Posterior cingulate gyrus (tissue), 11 donors: ENCODE data around the gene CPSF7.
"Not testable (repeated sequence)": the region's sequence is repeated elsewhere in the genome, so short reads cannot be mapped to it uniquely, and the experiment has no call there.

Experiments used
- DNase-seq, 10 donors: peaks; one replicate each; pipeline versions ENCODE4 v3.0.0 to v3.0.0-alpha.2; 2020 to 2021; ENCODE audit warnings: mixed read lengths in 3 of 10
- intact Hi-C: fragments of 100-400 bp; cut with DNase I; formaldehyde crosslinking; loops from one replicate; pipeline ENCODE4 v1.15.1; 2023

The CPSF7 gene, protein sequence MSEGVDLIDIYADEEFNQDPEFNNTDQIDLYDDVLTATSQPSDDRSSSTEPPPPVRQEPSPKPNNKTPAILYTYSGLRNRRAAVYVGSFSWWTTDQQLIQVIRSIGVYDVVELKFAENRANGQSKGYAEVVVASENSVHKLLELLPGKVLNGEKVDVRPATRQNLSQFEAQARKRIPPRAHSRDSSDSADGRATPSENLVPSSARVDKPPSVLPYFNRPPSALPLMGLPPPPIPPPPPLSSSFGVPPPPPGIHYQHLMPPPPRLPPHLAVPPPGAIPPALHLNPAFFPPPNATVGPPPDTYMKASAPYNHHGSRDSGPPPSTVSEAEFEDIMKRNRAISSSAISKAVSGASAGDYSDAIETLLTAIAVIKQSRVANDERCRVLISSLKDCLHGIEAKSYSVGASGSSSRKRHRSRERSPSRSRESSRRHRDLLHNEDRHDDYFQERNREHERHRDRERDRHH

GRCh38 chr11:61429691-61430582 is at the start of gene CPSF7, which contains the start of gene SDHAF2:
Gene CPSF7, minus strand, starts transcription at chr11:61429975. Its CDS starts 740 bp downstream, at chr11:61429235.
Gene SDHAF2, plus strand, starts transcription at chr11:61430124. Its CDS starts 23 bp downstream, at chr11:61430147.
- DNase-seq: peak; percentile 96 to 100 (median 98)
- intact Hi-C loops: loop anchor here (10.0 kb wide), 1 partner anchor 95 kb away; the partner anchor contains the start of genes DDB1 and TKFC

- intact Hi-C loops: loop anchor here (2.0 to 5.0 kb wide), 2 partner anchors 39 to 160 kb away; no protein-coding TSS in a partner anchor
- DNase-seq: peak in 9 of 10 donors; percentile 48 to 94 (median 65)
Measured at GRCh38 chr11:61477727-61478148, 48.0 kb upstream of the CPSF7 start.

DNA sequence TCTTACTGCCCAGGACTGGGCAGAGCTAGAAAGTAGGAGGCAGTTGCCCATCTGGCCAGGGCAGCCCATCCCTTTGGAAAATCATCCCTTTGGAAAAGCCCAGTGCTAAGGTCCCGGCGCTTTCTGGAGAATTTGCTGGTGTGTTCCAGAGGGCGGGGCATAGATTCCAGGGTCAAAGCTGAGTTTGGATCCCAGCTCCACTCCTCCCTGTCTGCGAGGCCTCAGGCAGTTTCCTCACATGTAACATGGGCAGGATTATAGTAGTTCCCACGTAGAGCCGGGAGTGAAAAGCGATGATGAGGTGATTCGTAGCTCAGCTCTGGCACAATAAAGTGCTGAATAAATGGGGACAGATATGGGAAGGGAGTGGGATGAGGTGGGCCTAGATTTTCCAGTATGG is 47.4 kb upstream of the CPSF7 start:
- no peak for DNase-seq

GRCh38 chr11:61476371-61476770 is 46.6 kb upstream of the CPSF7 start:
- intact Hi-C loops: loop anchor here (5.0 kb wide), 1 partner anchor 161 kb away; no protein-coding TSS in a partner anchor
- DNase-seq: no peak

More for the DNA sequence above, 47.4 kb upstream of the CPSF7 start:
- intact Hi-C loops: loop anchor here (5.0 kb wide), 1 partner anchor 160 kb away; no protein-coding TSS in a partner anchor

DNA sequence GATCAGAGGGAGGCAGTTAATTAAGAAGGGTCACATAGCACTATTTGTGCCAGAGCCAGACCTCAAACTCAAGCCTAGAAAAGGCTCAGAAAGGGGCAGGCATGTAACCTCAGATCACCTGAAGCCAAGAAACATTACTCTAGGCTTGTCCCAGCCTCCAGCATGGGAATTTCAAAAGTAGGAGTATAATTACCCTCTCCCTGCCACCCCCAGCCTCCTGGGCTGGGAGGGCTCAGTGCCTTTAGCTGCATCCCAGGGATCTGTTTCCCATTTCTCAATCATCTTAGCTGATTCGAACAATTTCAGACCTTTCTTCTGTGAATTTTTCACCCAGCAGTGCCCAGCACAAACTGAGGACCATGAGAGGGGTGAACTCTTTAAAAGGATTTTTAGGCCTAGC is 45.7 kb upstream of the CPSF7 start:
- DNase-seq: no peak
- intact Hi-C loops: loop anchor here (5.0 kb wide), 1 partner anchor 162 kb away; no protein-coding TSS in a partner anchor

DNA sequence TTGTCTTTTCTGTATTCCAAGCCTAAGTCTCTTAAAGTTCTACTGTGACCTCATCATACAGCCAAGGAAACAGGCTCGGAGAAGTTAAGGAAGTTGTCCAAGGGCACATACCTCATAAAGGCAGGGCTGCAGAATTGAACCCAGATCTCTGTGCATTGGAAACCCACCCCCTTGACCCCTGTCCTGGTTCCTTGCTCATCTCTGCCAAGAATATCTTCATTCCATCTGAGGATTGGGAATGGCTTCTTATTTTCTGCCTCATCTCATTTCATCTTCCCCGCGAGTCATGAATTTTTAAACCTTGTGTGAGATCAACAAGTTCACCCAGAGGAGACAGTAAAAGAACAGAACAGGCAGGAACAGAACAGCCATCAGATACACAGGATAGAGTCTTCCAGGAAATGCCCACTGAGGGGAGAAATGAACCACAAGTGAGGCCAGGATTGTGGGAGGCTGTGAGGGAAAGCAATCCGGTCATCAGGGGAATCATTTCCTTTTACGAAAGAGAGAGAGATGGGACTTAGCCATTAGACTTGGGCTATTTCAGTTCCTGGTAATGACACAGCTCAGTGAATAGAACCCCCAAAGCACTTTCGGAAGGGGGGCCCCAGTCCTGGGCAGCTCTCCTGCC is 44.4 kb upstream of the CPSF7 start:
- no peak for DNase-seq
- intact Hi-C loops: no loop called here

- intact Hi-C loops: no loop called here
- peak in 2 of 10 donors; percentile 25 to 55 for DNase-seq
Measured at GRCh38 chr11:61473370-61474012, 43.7 kb upstream of the CPSF7 start.

DNA sequence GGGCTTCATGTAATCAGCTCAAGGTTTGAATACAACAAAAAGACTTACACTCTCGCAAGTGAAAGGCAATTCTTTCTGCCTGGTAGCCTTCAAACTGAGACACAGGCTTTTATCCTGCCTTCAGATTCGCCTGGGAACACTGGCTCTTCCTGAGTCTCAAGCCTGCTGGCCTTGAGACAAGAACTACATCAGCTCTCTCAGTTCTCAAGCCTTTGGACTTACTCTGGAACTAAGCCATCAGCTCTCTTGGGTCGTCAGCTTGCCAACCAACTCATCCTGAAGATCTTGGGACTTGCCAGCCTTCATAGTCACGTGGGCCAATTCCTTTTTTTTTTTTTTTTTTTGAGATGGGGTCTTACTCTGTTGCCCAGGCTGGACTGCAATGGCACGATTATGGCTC is 43.1 kb upstream of the CPSF7 start:
- DNase-seq: no peak
- intact Hi-C loops: no loop called here

DNA sequence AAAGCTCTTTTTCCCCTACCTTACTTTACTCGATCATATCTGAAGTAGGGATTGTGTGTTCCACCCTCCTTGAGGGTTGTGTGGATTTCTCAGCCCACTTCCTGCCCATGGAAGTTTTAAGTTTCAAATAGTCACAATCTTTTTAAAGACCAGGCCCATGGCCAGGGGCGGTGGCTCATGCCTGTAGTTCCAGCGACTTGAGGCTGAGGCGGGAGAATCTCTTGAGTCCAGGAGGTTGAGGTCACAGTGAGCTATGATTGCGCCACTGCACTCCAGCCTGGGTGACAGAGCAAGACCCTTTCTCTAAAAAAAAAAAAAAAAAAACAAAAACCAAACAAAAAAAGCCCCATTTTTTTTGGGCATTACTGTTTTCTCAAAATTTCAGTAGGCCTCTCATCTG is 42.5 kb upstream of the CPSF7 start:
- intact Hi-C loops: no loop called here

GRCh38 chr11:61468002-61468401 is 38.2 kb upstream of the CPSF7 start:
- no peak for DNase-seq
- intact Hi-C loops: no loop called here

More for the DNA sequence above, 42.5 kb upstream of the CPSF7 start:
- no peak for DNase-seq

- intact Hi-C loops, DNase-seq: not testable (repeated sequence)
Measured at GRCh38 chr11:61467602-61468001, 37.8 kb upstream of the CPSF7 start.

- intact Hi-C loops: no loop called here
- DNase-seq: no peak
Measured at GRCh38 chr11:61460986-61461385, 31.2 kb upstream of the CPSF7 start.

GRCh38 chr11:61460474-61460881 is 30.7 kb upstream of the CPSF7 start:
- DNase-seq: peak in 2 of 10 donors; percentile 40 to 62
- intact Hi-C loops: no loop called here

DNA sequence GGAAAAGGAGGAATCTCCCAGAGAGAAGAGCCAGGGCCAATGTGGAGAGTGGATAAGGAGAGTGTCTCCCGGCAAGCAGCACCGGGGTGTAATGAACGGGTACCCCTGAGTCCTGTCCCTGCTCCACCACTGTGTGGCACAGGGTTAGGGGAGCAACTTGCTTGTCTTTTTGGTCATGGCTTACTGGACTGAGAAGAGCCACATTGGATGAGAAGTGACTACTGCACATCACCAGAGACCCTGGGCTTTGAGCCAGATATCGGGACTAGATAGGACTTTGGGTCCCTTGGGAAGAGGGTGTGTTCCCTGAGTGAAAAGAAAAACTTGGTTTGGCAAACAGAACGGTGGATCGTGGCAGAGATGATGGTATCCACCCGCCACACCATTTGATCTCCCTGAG is 24.7 kb upstream of the CPSF7 start:
- no peak for DNase-seq
- intact Hi-C loops: no loop called here

- DNase-seq: peak in 1 of 10 donors; percentile 7
- intact Hi-C loops: no loop called here
Measured at GRCh38 chr11:61453695-61454094, 23.9 kb upstream of the CPSF7 start.

- intact Hi-C loops: no loop called here
- no peak for DNase-seq
Measured at GRCh38 chr11:61452825-61453224, 23.1 kb upstream of the CPSF7 start.

DNA sequence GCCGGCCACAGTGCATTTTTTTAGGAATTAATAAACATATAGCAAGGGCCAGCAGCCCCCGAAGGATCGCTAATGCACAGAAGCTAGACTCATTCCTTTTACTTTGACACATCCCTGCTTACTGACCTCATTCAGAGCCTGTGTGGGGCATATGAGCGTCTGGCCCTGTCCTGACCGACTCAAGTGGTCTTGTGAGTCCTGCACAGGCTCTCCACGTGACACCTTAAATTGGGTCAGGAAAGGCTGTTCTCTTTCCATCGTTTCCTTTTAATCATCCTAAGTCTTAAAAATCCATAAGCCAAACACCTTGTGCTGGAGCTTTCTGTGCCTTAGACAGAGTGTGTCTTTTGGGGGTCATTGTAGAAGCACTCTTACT is 18.8 kb upstream of the CPSF7 start:
- intact Hi-C loops: no loop called here
- DNase-seq: peak in 1 of 10 donors; percentile 28

- intact Hi-C loops: no loop called here
- peak in 3 of 10 donors; percentile 11 to 28 (median 22) for DNase-seq
Measured at GRCh38 chr11:61447601-61448551, 18.1 kb upstream of the CPSF7 start.
